ENCODE results near the gene HAGHL. TPM values are rescaled to one million over a fixed set of nuclear protein-coding genes. Genes with fewer than 3 reads are reported as not detected.
"Not testable (repeated sequence)": the region's sequence is repeated elsewhere in the genome, so short reads cannot be mapped to it uniquely, and the experiment has no call there.

HAGHL gene
- total RNA-seq, 4 donors from 2014 or later = 1.7 to 5.7 (median 4.8) TPM; not detected in 1

DNA sequence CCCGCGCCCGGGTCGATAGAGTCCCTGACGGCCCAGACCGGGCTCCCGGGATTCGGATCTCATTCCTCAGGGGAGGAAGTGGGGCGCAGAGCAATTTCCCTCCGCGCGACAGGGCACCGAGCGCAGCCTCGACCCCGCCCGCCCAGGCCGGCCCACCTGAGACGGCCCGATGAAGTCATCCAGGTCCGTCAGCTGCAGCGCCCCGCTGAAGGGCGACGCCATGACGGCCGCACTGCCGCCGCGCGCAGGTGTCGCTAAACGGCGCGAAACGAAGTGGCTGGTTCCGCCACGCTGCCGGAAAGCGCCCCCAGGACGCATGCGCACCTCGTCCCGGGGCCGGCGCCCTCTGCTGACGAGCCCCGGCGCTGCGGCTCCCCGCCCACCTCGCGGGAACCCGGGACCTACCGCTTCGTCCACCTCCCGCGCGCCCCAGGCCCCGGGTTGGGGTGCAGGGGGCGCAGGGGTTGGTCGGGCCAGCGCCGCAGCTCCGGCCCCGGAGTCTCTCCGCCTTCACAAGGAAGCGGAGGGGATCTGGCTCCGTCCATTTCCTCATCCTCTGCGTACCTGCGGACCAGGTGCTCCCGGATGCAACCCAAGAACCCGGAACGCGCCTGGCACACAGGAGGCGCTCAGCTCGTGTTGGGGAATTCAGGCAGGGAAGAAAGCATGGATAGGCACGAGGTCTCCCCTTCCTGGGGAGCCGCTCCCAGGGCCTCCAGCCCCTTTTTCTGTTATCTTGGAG, 14.0 kb downstream of the HAGHL start, which contains the start of gene CIAO3:
CIAO3 (minus strand) TSS at position 234 of the 742 bp plus-strand sequence; CDS start at position 222, 12 bp downstream.
- no peak for DNase-seq
- intact Hi-C loops (cut with DNase I) = no loop called here
- H3K36me3 ChIP-seq = peaks cover 10 to 35% (median 16%) of the 10 kb centered on the region in 3 donors
- peak within 1 kb of the TSS; percentile 54 to 91 (median 90) for H3K27ac ChIP-seq
- WGBS, 2 donors = 0 to 1% methylated on average over 1 to 17 of the region's 79 CpGs
- TF ChIP-seq CTCF (IDR thresholded peaks at IDR 0.05) (peak; percentile 84 to 100 (median 96)), POLR2A (IDR thresholded peaks at IDR 0.05) (peak in 3 of 4 donors; percentile 19 to 83 (median 50))
- peaks cover 0 to 12% (median 0%) of the 10 kb centered on the region in 4 donors for H3K27me3 ChIP-seq
- peak within 1 kb of the TSS; percentile 72 to 99 (median 95) for H3K4me3 ChIP-seq
- no peaks in the 10 kb centered on the region for H3K9me3 ChIP-seq
- H3K4me1 ChIP-seq = peaks cover 11 to 33% (median 15%) of the 10 kb centered on the region in 3 donors

GRCh38 chr16:741986-742629, 15.2 kb downstream of the HAGHL start:
- Histone ChIP-seq H3K27me3 (peaks cover 0 to 12% (median 0%) of the 10 kb centered on the region in 4 donors), H3K4me3 (no peak overlapping the region), H3K4me1 (peaks cover 11 to 33% (median 15%) of the 10 kb centered on the region in 3 donors), H3K9me3 (no peaks in the 10 kb centered on the region), H3K36me3 (peaks cover 0 to 23% (median 8%) of the 10 kb centered on the region in 3 donors), H3K27ac (no peak overlapping the region)
- DNase-seq = no peak
- TF ChIP-seq CTCF (IDR thresholded peaks at IDR 0.05) (no peak), POLR2A (IDR thresholded peaks at IDR 0.05) (no peak)
- WGBS, 2 donors = 84 to 87% methylated on average over 6 to 13 of the region's 15 CpGs
- intact Hi-C loops (cut with DNase I) = no loop called here

- peaks cover 0 to 12% (median 0%) of the 10 kb centered on the region in 4 donors for H3K27me3 ChIP-seq
- WGBS, 2 donors = 80 to 82% methylated on average over 14 of the region's 14 CpGs
- intact Hi-C loops (cut with DNase I); DNase-seq; H3K9me3 ChIP-seq; H3K4me3 ChIP-seq; H3K27ac ChIP-seq: not testable (repeated sequence)
- H3K36me3 ChIP-seq = peaks cover 0 to 15% (median under 1%) of the 10 kb centered on the region in 3 donors
- H3K4me1 ChIP-seq = peaks cover 11 to 28% (median 13%) of the 10 kb centered on the region in 3 donors
Measured at GRCh38 chr16:742894-743293, 16.0 kb downstream of the HAGHL start.

DNA sequence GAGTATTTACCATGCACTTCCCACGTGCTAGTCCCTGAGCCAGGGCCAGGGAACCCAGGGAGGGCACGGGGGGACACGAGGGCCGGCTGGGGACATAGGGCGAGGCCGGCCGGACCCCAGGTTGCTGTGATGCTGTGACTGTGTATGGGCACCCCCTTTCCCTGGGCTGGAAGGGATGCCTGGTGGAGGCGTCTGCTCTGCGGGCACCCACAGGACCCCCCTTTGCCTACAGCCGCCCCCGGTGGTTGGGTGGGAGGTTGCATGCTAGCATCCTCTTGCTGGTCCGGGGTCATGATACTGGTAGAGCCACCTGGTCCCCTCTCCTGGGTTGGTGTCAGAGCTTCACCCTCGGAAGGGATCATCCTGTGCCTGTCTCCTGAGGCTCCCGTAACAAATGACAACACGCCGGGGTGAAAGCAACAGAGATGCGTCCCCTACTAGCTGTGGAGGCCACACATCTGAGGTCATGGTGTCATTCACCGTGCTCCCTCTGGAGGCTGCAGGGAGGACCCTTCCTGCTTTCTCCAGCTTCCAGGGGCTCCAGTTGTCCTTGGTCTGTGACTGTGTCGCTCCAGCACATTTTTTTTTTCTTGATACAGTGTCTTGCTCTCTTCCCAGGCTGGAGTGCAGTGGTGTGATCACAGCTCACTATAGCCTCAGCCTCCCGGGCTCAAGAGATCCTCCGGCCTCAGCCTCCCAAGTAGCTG, 17.0 kb downstream of the HAGHL start:
- 76 to 81% methylated on average over 8 to 9 of the region's 21 CpGs for WGBS, 2 donors
- intact Hi-C loops (cut with DNase I) = no loop called here

More for the DNA sequence above, 17.0 kb downstream of the HAGHL start:
- TF ChIP-seq POLR2A (IDR thresholded peaks at IDR 0.05) (no peak), CTCF (IDR thresholded peaks at IDR 0.05) (no peak)
- no peak overlapping the region for H3K4me3 ChIP-seq
- no peak for DNase-seq
- peaks cover 11 to 24% (median 13%) of the 10 kb centered on the region in 3 donors for H3K4me1 ChIP-seq
- no peak overlapping the region for H3K27ac ChIP-seq
- H3K27me3 ChIP-seq = peaks cover 0 to 12% (median 0%) of the 10 kb centered on the region in 4 donors
- no peaks in the 10 kb centered on the region for H3K9me3 ChIP-seq
- peaks cover 0 to 4% (median 0%) of the 10 kb centered on the region in 3 donors for H3K36me3 ChIP-seq

Data from esophagus squamous epithelium (tissue), 5 donors.